GM19193 (cell line): ENCODE measurements around the gene MYO3B.

Experiments
- POLR2A ChIP-seq: IDR thresholded peaks from 4 replicates; pipeline ENCODE4 v1.6.1; 2011; ENCODE audit not compliant: insufficient read depth, insufficient read length; ENCODE audit errors: extremely low read depth

MYO3B gene

GRCh38 chr2:170157025-170157684, 20.8 kb upstream of the MYO3B start:
- no peak for TF ChIP-seq POLR2A

- TF ChIP-seq POLR2A: no peak
These were observed 18.9 kb upstream of the MYO3B start for GRCh38 chr2:170159060-170159459.

- no peak for TF ChIP-seq POLR2A
These were observed 16.3 kb upstream of the MYO3B start for GRCh38 chr2:170161516-170162270.

GRCh38 chr2:170162271-170162632, 15.7 kb upstream of the MYO3B start:
- TF ChIP-seq POLR2A: no peak

GRCh38 chr2:170163411-170164065, 14.4 kb upstream of the MYO3B start:
- no peak for TF ChIP-seq POLR2A

GRCh38 chr2:170165129-170165528, 12.8 kb upstream of the MYO3B start:
- no peak for TF ChIP-seq POLR2A

GRCh38 chr2:170166735-170167134, 11.2 kb upstream of the MYO3B start:
- no peak for TF ChIP-seq POLR2A

GRCh38 chr2:170170281-170171040, 7.5 kb upstream of the MYO3B start:
- TF ChIP-seq POLR2A: no peak

GRCh38 chr2:170176212-170176611, 1.7 kb upstream of the MYO3B start:
- TF ChIP-seq POLR2A: no peak

- no peak for TF ChIP-seq POLR2A
These were observed 2.2 kb downstream of the MYO3B start for GRCh38 chr2:170180031-170180566.

- TF ChIP-seq POLR2A: no peak
These were observed 3.7 kb downstream of the MYO3B start for GRCh38 chr2:170181602-170182001.

- TF ChIP-seq POLR2A: no peak
These were observed 7.4 kb downstream of the MYO3B start for GRCh38 chr2:170185319-170185718.

- no peak for TF ChIP-seq POLR2A
These were observed 11.8 kb downstream of the MYO3B start for GRCh38 chr2:170189757-170190156.

- TF ChIP-seq POLR2A: no peak
These were observed 12.2 kb downstream of the MYO3B start for GRCh38 chr2:170190172-170190571.
